Endothelial cell (in vitro differentiated cells): Measurements from ENCODE around the gene NFE2L1. TPM values are rescaled to one million over a fixed set of nuclear protein-coding genes. Genes with fewer than 3 reads are reported as not detected.
A peak's percentile ranks its signal among the peaks of the same experiment; 100 is the strongest.

Experiments used
- DNase-seq: peaks from one replicate; pipeline ENCODE4 v3.0.0; 2021; ENCODE audit warnings: low spot score
- H3K27ac Mint-ChIP-seq: one replicate; pipeline ENCODE4 v1.8.0; 2021; ENCODE audit warnings: mixed read lengths, inconsistent platforms; ENCODE audit not compliant: unreplicated experiment
- H3K27me3 Mint-ChIP-seq: one replicate; pipeline ENCODE4 v1.8.0; 2021; ENCODE audit warnings: mild to moderate bottlenecking, moderate library complexity, mixed read lengths, inconsistent platforms; ENCODE audit not compliant: unreplicated experiment
- H3K36me3 Mint-ChIP-seq: one replicate; pipeline ENCODE4 v1.8.0; 2021; ENCODE audit warnings: mild to moderate bottlenecking, low read depth, mixed read lengths, inconsistent platforms; ENCODE audit not compliant: unreplicated experiment
- H3K4me1 Mint-ChIP-seq: one replicate; pipeline ENCODE4 v1.8.0; 2021; ENCODE audit warnings: mild to moderate bottlenecking, mixed read lengths, inconsistent platforms; ENCODE audit not compliant: unreplicated experiment
- H3K4me3 Mint-ChIP-seq: one replicate; pipeline ENCODE4 v1.8.0; 2021; ENCODE audit warnings: mild to moderate bottlenecking, mixed read lengths, inconsistent platforms; ENCODE audit not compliant: unreplicated experiment
- H3K9me3 Mint-ChIP-seq: one replicate; pipeline ENCODE4 v1.8.0; 2021; ENCODE audit warnings: mixed read lengths, inconsistent platforms; ENCODE audit not compliant: unreplicated experiment
- total RNA-seq: library from RNA; stranded (reverse); fragmentation: NEBNext Ultra II Directional; extraction: Animal tissue kit (Norgen Biotek cat#: 25700); gene quantifications from one replicate; pipeline ENCODE4 v1.2.1, GENCODE V29; 2021; ENCODE audit not compliant: unreplicated experiment
- TF ChIP-seq, protein P1 (sequence below): fragments of 200-600 bp; sonication (generic); IDR thresholded peaks from one replicate; pipeline ENCODE4 v1.5.0; 2021; ENCODE audit warnings: antibody characterized with exemption; ENCODE audit not compliant: unreplicated experiment

The NFE2L1 gene
- total RNA-seq, 1 donor from 2014 or later: 243 TPM

DNA sequence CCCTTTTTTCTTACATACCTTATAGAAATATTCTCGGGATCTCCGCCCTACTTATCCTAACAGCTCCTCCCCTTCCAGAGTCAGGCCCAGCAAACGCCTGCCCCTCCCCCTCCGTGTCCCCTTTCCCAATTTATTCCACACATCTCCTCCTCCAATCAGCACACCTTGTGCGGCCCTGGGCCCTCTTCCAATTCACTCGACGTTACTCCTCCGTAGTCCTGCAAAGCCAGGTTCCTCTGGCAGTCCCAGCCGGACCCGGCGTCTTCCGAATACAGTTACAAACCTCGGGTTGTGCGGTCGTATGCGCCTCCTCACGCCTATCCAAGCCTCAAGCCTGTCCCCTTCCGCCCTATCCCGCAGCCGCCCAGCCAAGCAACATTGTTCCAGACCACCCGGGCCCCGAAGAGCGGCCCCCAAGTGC lies 52.4 kb downstream of the NFE2L1 start:
- Mint-ChIP-seq H3K27me3 (peaks cover 3% of the 10 kb centered on the region), H3K9me3 (no peaks in the 10 kb centered on the region), H3K4me3 (peak overlapping the region; percentile 69), H3K36me3 (peaks cover 4% of the 10 kb centered on the region), H3K4me1 (peaks cover 3% of the 10 kb centered on the region), H3K27ac (peak overlapping the region; percentile 80)
- TF ChIP-seq, protein P1, sequence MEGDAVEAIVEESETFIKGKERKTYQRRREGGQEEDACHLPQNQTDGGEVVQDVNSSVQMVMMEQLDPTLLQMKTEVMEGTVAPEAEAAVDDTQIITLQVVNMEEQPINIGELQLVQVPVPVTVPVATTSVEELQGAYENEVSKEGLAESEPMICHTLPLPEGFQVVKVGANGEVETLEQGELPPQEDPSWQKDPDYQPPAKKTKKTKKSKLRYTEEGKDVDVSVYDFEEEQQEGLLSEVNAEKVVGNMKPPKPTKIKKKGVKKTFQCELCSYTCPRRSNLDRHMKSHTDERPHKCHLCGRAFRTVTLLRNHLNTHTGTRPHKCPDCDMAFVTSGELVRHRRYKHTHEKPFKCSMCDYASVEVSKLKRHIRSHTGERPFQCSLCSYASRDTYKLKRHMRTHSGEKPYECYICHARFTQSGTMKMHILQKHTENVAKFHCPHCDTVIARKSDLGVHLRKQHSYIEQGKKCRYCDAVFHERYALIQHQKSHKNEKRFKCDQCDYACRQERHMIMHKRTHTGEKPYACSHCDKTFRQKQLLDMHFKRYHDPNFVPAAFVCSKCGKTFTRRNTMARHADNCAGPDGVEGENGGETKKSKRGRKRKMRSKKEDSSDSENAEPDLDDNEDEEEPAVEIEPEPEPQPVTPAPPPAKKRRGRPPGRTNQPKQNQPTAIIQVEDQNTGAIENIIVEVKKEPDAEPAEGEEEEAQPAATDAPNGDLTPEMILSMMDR: no peak
- peak; percentile 35 for DNase-seq

GRCh38 chr17:48101012-48101720 lies 53.0 kb downstream of the NFE2L1 start, which contains the start of gene CBX1:
Gene CBX1, minus strand, starts transcription at chr17:48101478. Its CDS starts 24,474 bp downstream, at chr17:48077004.
- peak; percentile 91 for DNase-seq
- Mint-ChIP-seq H3K4me1 (peaks cover 3% of the 10 kb centered on the region), H3K27me3 (peaks cover 3% of the 10 kb centered on the region), H3K27ac (peak within 1 kb of the TSS; percentile 80), H3K36me3 (peaks cover 4% of the 10 kb centered on the region), H3K4me3 (peak within 1 kb of the TSS; percentile 89), H3K9me3 (no peaks in the 10 kb centered on the region)
- TF ChIP-seq, protein P1: no peak

DNA sequence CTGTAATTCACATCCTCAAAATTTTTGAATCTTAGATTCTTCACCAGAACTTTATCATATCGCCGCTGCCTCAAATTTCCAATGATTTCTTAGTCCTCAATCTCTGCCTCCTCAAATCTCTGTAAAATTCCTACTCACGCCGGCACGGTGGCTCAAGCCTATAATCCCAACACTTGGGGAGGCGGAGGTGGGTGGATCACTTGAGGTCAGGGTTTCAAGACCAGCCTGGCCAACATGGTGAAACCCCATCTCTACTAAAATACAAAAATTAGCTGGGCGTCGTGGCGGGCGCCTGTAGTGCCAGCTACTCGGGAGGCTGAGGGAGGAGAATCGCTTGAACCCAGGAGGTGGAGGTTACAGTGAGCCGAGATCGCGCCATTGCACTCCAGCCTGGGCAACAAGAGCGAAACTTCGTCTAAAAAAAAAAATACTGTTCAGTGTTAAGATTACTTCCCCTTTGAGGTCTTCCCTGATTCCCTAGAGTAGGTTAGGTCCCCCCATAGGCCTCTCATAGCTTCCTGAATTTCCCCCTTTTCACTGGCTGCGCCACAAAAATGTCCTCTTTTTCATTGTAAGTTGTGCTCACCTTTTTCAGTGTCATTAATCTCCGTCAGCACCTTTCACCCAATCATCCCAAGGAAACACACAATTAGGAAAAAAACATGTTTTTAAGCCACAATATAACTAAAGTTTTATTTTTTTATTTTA lies 54.0 kb downstream of the NFE2L1 start:
- DNase-seq: no peak
- TF ChIP-seq, protein P1: no peak
- no peak overlapping the region for H3K27ac Mint-ChIP-seq
- H3K27me3 Mint-ChIP-seq: peaks cover 3% of the 10 kb centered on the region
- H3K9me3 Mint-ChIP-seq: no peaks in the 10 kb centered on the region
- peaks cover 4% of the 10 kb centered on the region for H3K36me3 Mint-ChIP-seq
- peak overlapping the region; percentile 89 for H3K4me3 Mint-ChIP-seq
- H3K4me1 Mint-ChIP-seq: peaks cover 3% of the 10 kb centered on the region

DNA sequence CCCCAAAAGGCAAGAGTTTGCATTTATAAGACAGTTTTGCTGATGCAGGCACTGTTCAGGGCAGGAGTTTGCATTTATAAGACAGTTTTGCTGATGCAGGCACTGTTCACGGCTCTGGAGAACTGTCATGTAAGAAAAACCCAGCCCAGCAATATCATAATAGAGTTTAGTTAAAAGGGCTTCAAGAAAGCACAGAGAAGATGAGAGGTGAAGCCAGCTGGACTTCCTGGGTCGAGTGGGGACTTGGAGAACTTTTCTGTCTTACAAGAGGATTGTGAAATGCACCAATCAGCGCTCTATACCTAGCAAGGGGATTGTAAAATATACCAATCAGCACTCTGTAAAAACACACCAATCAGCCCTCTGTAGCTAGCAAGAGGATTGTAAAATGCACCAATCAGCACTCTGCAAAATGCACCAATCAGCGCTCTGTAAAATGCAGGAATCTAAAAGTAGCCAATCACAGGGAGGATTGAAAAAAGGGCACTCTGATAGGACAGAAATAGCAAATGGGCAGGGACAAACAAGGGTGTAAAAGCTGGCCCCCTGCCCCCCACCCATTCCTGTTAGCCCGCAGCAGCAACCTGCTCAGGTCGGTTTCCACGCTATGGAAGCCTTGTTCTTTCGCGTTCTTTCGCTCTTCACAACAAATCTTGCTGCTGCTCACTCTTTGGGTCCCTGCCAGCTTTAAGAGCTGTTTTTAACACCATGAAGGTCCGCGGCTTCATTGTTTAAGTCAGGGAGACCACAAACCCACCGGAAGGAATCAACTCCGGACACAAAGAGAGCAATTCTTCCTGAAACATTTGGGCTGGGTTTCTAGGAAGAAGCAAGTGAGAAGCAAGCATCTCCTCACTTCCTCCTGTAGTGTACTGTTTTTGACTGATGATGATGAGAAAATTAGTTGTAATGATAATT lies 54.9 kb downstream of the NFE2L1 start:
- H3K27me3 Mint-ChIP-seq: peaks cover 3% of the 10 kb centered on the region
- no peak overlapping the region for H3K27ac Mint-ChIP-seq
- no peak overlapping the region for H3K4me3 Mint-ChIP-seq
- H3K36me3 Mint-ChIP-seq: peaks cover 4% of the 10 kb centered on the region
- TF ChIP-seq, protein P1: no peak
- H3K9me3 Mint-ChIP-seq: no peaks in the 10 kb centered on the region
- DNase-seq: no peak
- peaks cover 7% of the 10 kb centered on the region for H3K4me1 Mint-ChIP-seq
